RWPE2 (cell line): ENCODE measurements around the gene GIT1.
A peak's percentile ranks its signal among the peaks of the same experiment; 100 is the strongest.

Experiments used
- ATAC-seq: fragments of 200-7000 bp; cut with Tn5 transposase; 3 replicates; pipeline ENCODE4 v1.9.1; 2021; ENCODE audit warnings: low read depth
- DNase-seq: peaks from one replicate; pipeline ENCODE4 v3.0.0-alpha.2; 2020; ENCODE audit warnings: low spot score
- H3K27ac ChIP-seq: fragments of 450-650 bp; 2 replicates; pipeline ENCODE4 v1.5.1; 2017; ENCODE audit warnings: mild to moderate bottlenecking; ENCODE audit not compliant: poor library complexity, severe bottlenecking
- H3K27me3 ChIP-seq: fragments of 250-450 bp; sonication (Bioruptor Pico); 2 replicates; pipeline ENCODE4 v1.5.1; 2021; ENCODE audit warnings: mild to moderate bottlenecking, moderate library complexity; ENCODE audit not compliant: insufficient read depth, poor library complexity, severe bottlenecking
- H3K36me3 ChIP-seq: fragments of 250-450 bp; sonication (Bioruptor Pico); 2 replicates; pipeline ENCODE4 v1.5.1; 2020; ENCODE audit warnings: low read depth, mild to moderate bottlenecking, moderate library complexity
- H3K4me1 ChIP-seq: fragments of 250-450 bp; sonication (Bioruptor Pico); 2 replicates; pipeline ENCODE4 v1.5.1; 2021; ENCODE audit warnings: mild to moderate bottlenecking, moderate library complexity; ENCODE audit not compliant: insufficient read depth, poor library complexity, severe bottlenecking
- H3K4me3 ChIP-seq: fragments of 250-450 bp; sonication (Bioruptor Pico); 2 replicates; pipeline ENCODE4 v1.5.1; 2021; ENCODE audit warnings: mild to moderate bottlenecking, moderate library complexity; ENCODE audit not compliant: severe bottlenecking
- H3K9me3 ChIP-seq: fragments of 250-450 bp; sonication (Bioruptor Pico); 2 replicates; pipeline ENCODE4 v1.5.1; 2021; ENCODE audit warnings: mild to moderate bottlenecking, moderate library complexity; ENCODE audit not compliant: severe bottlenecking
- TF ChIP-seq, protein P1 (sequence below): fragments of 450-650 bp; IDR thresholded peaks from one replicate; pipeline ENCODE4 v1.5.1; 2017; ENCODE audit warnings: mild to moderate bottlenecking, moderate library complexity; ENCODE audit not compliant: poor library complexity, severe bottlenecking

GIT1 gene

DNA sequence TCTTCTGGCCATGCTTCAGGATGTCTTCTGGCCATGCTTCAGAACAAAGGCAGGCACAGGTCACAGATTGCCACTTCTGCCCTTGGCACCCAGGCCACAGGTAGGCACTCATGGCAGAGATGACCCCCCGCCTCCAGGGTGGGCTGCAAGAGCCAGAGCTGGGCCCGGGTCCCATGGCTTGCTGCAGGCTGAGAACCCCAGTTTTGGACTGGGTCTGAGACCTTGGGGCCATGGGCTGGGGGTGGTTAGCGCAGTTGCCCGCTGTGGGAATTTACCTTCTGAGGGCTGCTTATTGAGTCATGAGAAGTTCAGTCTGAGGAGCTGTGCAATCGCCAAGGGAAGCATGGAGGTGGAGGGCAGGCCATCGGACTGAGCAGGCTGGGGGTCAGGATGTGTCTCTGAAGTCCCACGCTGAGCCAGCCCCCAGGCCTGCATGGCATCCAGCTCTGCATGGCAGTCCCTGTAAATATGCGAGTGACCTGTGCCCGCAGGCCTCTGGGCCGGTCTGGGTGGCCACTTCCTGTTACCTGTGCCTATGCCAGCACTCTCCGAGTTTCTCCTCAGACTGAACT lies 5.2 kb upstream of the GIT1 start:
- H3K36me3 ChIP-seq = no peaks in the 10 kb centered on the region
- no peak for ATAC-seq
- H3K27me3 ChIP-seq = no peaks in the 10 kb centered on the region
- no peaks in the 10 kb centered on the region for H3K9me3 ChIP-seq
- H3K4me3 ChIP-seq = peak overlapping the region; percentile 88
- H3K27ac ChIP-seq = no peak overlapping the region
- TF ChIP-seq, protein P1, sequence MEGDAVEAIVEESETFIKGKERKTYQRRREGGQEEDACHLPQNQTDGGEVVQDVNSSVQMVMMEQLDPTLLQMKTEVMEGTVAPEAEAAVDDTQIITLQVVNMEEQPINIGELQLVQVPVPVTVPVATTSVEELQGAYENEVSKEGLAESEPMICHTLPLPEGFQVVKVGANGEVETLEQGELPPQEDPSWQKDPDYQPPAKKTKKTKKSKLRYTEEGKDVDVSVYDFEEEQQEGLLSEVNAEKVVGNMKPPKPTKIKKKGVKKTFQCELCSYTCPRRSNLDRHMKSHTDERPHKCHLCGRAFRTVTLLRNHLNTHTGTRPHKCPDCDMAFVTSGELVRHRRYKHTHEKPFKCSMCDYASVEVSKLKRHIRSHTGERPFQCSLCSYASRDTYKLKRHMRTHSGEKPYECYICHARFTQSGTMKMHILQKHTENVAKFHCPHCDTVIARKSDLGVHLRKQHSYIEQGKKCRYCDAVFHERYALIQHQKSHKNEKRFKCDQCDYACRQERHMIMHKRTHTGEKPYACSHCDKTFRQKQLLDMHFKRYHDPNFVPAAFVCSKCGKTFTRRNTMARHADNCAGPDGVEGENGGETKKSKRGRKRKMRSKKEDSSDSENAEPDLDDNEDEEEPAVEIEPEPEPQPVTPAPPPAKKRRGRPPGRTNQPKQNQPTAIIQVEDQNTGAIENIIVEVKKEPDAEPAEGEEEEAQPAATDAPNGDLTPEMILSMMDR = peak; percentile 25
- H3K4me1 ChIP-seq = peaks cover 22% of the 10 kb centered on the region
- DNase-seq = no peak

DNA sequence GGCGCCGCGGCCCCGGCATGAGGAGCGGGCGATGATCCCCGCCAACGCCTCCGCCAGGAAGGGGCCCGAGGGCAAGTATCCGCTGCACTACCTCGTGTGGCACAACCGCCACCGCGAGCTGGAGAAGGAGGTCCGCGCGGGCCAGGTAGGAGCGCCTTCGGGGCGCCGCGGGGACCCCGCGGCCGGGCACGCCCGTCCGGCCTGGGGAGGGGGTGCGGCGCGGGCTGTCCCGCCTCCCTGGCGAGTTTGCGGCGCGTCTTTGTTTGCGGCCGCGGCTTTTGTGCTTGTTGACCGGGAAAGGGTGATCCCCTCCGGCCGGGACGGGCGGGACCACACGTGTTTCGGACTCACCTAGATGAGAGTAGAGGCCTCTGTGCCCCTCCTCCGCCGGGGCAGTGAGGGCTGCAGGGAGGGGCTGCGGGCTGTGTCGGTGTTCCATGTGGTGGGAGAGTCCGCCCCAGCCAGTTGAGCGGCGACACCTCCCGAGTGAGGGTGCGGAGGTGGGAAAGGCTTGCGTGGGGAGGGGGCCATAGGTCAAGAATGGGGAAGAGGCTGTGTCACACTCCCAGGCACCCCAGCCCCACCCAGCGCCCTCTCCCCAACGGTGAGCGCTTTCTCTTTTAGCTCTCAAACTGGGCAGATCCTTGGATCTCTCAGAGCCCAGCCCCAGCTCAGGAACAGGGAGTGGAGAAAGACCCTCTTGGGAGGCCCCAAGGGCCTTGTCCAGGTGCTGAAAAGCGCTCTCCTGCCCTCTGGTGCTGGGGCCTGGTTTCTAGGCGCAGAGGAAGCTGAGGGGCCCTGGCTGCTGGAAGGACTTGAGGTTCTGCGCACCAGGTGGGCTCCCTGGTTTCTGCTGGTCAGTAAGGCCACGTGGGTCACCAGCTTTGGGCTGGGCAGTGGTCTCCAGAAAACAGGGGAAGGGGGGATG lies 4.4 kb upstream of the GIT1 start:
- Histone ChIP-seq H3K9me3 (no peaks in the 10 kb centered on the region), H3K36me3 (no peaks in the 10 kb centered on the region), H3K27me3 (no peaks in the 10 kb centered on the region), H3K4me3 (peak overlapping the region; percentile 88), H3K4me1 (peaks cover 22% of the 10 kb centered on the region), H3K27ac (peak overlapping the region; percentile 80)
- ATAC-seq (no peak), DNase-seq (no peak)
- TF ChIP-seq, protein P1 = peak; percentile 46

DNA sequence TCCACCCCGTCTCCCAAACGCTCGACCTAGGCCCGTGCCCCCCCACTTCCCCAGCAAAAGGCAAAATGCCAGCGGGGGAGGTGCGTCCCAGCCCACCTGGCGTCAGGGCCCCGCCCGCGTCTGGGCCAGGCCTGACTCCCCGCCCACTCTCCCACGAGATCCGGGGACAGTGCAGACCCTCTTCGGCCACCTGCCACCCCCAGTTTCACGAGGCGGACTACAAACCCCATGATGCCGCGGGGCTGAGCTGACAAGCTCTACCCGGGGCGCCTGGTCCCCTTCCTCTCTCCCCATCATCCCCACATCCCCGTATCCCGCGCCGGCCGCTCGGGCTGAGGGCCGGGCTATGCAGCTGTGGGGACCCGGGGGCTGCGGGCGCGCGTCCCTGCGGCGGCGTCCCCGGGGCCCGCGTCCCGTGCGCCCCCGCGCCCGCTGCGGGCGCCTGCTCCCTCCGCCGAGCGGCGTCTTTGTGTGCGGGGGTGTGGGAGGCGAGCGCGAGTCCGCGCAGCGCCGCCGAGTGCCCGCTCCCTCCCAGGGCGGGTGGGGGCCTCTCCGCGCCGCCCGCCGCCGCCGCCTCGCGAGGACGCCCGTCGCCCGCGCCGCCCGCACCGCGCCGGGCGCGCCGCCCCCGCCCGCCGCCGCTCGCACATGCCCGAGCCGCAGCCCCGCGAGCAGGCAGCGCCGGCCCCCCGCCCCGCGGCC lies 3.6 kb upstream of the GIT1 start, which contains the start of gene ANKRD13B:
Gene ANKRD13B, plus strand, starts transcription at position 283 of the 702 bp plus-strand sequence. CDS start 490 bp downstream, outside the sequence.
- Histone ChIP-seq H3K4me1 (peaks cover 23% of the 10 kb centered on the region), H3K27ac (peak within 1 kb of the TSS; percentile 80)
- no peak for ATAC-seq

DNA sequence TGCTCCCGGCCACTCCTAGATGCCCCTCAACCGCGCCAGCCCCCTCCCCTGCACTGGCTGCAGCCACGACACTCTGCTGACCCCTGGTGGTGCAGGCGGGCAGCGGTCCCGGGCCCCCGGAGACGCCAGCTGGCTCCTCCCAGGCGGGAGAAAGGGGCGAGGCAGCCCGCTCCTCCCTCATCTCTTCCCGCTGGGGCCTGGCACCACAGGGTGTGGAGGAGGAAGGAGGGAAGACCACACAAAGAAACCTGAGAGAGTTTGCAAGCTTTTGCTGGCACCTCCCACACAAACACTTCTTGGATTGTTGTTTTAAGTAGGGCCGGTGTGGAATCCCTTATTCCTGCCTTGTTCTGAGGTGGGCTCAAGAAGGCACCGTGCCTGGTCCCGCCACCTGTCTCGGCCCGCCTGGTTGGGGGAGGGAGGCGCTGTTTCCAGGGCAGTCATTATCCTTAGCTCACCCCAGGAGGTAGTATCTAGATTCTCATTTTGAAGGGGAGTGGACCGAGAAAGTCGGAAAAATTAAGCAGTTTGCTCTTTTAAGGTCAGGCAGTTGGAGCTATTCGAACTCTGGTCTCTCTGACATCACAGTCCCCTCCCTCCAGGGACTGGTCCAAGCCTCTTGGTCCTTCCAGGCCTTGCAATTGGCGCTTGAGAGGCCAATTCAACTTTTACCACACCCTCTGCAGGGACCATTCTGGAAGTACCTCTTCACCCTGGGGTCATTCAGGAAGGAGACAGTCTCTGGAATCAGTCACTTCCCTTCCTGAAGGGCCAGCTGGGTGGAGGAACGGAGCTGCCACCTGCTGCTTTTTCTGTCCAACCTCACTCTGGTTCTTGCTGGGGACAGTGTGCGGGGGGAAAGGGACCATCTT lies 2.5 kb upstream of the GIT1 start:
- TF ChIP-seq, protein P1 = peak; percentile 98
- H3K9me3 ChIP-seq = no peaks in the 10 kb centered on the region
- ATAC-seq (peak; percentile 66), DNase-seq (no peak)
- H3K27me3 ChIP-seq = no peaks in the 10 kb centered on the region
- H3K4me1 ChIP-seq = peaks cover 32% of the 10 kb centered on the region
- peak overlapping the region; percentile 80 for H3K27ac ChIP-seq
- H3K4me3 ChIP-seq = peak overlapping the region; percentile 20
- H3K36me3 ChIP-seq = no peaks in the 10 kb centered on the region

More for the DNA sequence above, 3.6 kb upstream of the GIT1 start, which contains the start of gene ANKRD13B:
- H3K36me3 ChIP-seq = no peaks in the 10 kb centered on the region
- no peaks in the 10 kb centered on the region for H3K9me3 ChIP-seq
- TF ChIP-seq, protein P1 = no peak
- H3K27me3 ChIP-seq = no peaks in the 10 kb centered on the region
- peak within 1 kb of the TSS; percentile 88 for H3K4me3 ChIP-seq
- DNase-seq = no peak
